ENCODE results near the gene SMC6. TPM values are rescaled to one million over a fixed set of nuclear protein-coding genes. Genes with fewer than 3 reads are reported as not detected.

Gene SMC6
- polyA plus RNA-seq, 1 of the 3 experiments (the other 2 are of a cell fraction), result 6.5 TPM

- no peak for TF ChIP-seq TAF1 (IDR thresholded peaks at IDR 0.05; ENCODE audit: borderline replicate concordance, low read depth, low read length)
- TF ChIP-seq CHD2 (IDR thresholded peaks at IDR 0.05; ENCODE audit: low read length, partially characterized antibody), result no peak
- peak; percentile 34 for TF ChIP-seq PBX3 (IDR thresholded peaks at IDR 0.05)
- TF ChIP-seq GATA2 (CRISPR knock-in tag; IDR thresholded peaks at IDR 0.05), result no peak
- TF ChIP-seq JUND (IDR thresholded peaks at IDR 0.05), result peak; percentile 50
- TF ChIP-seq NFIC (IDR thresholded peaks at IDR 0.05; ENCODE audit: borderline replicate concordance), result peak; percentile 35; the same call in 1 of the 2 replicates
- no peak for TF ChIP-seq IRF3 (IDR thresholded peaks at IDR 0.05; ENCODE audit: low read depth, low read length)
- peak; percentile 32; the same call in 1 of the 2 replicates for TF ChIP-seq RXRA (IDR thresholded peaks at IDR 0.05; ENCODE audit: borderline replicate concordance, low read depth)
Measured at GRCh38 chr2:17615728-17616351, 137.8 kb downstream of the SMC6 start (continued).

DNA sequence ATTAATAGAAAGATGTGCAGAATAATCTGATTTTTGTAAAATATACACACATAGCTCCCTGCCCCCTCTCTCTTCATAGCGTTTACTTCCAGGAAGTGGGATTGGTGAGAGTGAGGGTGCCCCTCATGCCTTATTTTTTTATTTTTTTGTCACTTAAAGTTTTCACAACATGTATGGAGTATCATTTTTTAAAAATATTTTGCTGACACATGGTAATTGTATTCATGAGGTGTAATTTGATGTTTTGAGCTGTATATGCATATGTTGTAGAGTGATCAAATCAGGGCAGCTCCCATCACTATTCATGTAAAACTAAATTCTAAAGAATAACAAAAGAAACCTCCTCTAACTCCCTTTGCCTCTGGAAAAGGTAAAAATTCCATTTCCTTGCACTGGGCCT, 138.5 kb downstream of the SMC6 start:
- TF ChIP-seq POLR2AphosphoS5 (IDR thresholded peaks at IDR 0.05; ENCODE audit: low read depth, low read length), result no peak
- TF ChIP-seq MXI1 (IDR thresholded peaks at IDR 0.05; ENCODE audit: low read depth, low read length), result no peak
- no peak for TF ChIP-seq USF1 (IDR thresholded peaks at IDR 0.05; ENCODE audit: borderline replicate concordance, low read depth)
- TF ChIP-seq, protein P1, sequence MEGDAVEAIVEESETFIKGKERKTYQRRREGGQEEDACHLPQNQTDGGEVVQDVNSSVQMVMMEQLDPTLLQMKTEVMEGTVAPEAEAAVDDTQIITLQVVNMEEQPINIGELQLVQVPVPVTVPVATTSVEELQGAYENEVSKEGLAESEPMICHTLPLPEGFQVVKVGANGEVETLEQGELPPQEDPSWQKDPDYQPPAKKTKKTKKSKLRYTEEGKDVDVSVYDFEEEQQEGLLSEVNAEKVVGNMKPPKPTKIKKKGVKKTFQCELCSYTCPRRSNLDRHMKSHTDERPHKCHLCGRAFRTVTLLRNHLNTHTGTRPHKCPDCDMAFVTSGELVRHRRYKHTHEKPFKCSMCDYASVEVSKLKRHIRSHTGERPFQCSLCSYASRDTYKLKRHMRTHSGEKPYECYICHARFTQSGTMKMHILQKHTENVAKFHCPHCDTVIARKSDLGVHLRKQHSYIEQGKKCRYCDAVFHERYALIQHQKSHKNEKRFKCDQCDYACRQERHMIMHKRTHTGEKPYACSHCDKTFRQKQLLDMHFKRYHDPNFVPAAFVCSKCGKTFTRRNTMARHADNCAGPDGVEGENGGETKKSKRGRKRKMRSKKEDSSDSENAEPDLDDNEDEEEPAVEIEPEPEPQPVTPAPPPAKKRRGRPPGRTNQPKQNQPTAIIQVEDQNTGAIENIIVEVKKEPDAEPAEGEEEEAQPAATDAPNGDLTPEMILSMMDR (IDR thresholded peaks at IDR 0.05), result no peak
- POLR2A ChIA-PET, result no interaction called here
- H3K9me3 ChIP-seq, result no peaks in the 10 kb centered on the region
- 0 out of 2 replicates have a peak overlapping the region, but pooled peaks have one; percentile 34 for H3K4me2 ChIP-seq
- no peaks in the 10 kb centered on the region for H3K27me3 ChIP-seq (ENCODE audit: insufficient read depth)
- H3F3A ChIP-seq (replicated peaks; ENCODE audit: insufficient read depth), result peaks cover 17% of the 10 kb centered on the region
- DNase-seq, result no peak
- H3K9ac ChIP-seq, result no peak overlapping the region
- H3K9me2 ChIP-seq, result no peaks in the 10 kb centered on the region
- no peak overlapping the region for H3K4me3 ChIP-seq (ENCODE audit: low read depth in 2 of 2, low read length in 1 of 2)
- H3K36me3 ChIP-seq (replicated peaks in 1 of 2; ENCODE audit: control insufficient read depth in 1 of 2, insufficient read depth in 2 of 2, low read length in 1 of 2), result no peaks in the 10 kb centered on the region
- 0 out of 2 replicates have a peak overlapping the region, but pooled peaks have one; percentile 47 for H2AFZ ChIP-seq (ENCODE audit: low read depth)
- H3K27ac ChIP-seq (ENCODE audit: low read depth in 2 of 2, low read length in 1 of 2), result peak overlapping the region in 1 of 2 experiments; percentile 56; a peak in 2 of 4 replicates
- H4K20me1 ChIP-seq (ENCODE audit: insufficient read depth), result no peaks in the 10 kb centered on the region
- 85% methylated on average over 1 of the region's 1 CpG for WGBS (ENCODE audit: low lambda C conversion rate)
- no peaks in the 10 kb centered on the region for H3K79me2 ChIP-seq (ENCODE audit: insufficient read depth)
- peaks cover 0 to 21% of the 10 kb centered on the region in 2 experiments; a peak in 1 of 4 replicates for H3K4me1 ChIP-seq (ENCODE audit: control insufficient read depth in 1 of 2, insufficient read depth in 2 of 2, low read depth in 1 of 2, low read length in 1 of 2)
- CTCF ChIA-PET, result interaction anchor here (0.8 to 4.0 kb wide), 4 partner anchors 10 to 842 kb away, joined by 3 to 21 read pairs (median 7); no protein-coding TSS in a partner anchor
